UCSD-AML1 (cell line): ENCODE data around the gene ZBP1.

Source experiments
- DNase-seq: peaks from one replicate; lab custom pipeline; 2025; ENCODE audit not compliant: unreplicated experiment; lab: John Stamatoyannopoulos, UW

Gene ZBP1

DNA sequence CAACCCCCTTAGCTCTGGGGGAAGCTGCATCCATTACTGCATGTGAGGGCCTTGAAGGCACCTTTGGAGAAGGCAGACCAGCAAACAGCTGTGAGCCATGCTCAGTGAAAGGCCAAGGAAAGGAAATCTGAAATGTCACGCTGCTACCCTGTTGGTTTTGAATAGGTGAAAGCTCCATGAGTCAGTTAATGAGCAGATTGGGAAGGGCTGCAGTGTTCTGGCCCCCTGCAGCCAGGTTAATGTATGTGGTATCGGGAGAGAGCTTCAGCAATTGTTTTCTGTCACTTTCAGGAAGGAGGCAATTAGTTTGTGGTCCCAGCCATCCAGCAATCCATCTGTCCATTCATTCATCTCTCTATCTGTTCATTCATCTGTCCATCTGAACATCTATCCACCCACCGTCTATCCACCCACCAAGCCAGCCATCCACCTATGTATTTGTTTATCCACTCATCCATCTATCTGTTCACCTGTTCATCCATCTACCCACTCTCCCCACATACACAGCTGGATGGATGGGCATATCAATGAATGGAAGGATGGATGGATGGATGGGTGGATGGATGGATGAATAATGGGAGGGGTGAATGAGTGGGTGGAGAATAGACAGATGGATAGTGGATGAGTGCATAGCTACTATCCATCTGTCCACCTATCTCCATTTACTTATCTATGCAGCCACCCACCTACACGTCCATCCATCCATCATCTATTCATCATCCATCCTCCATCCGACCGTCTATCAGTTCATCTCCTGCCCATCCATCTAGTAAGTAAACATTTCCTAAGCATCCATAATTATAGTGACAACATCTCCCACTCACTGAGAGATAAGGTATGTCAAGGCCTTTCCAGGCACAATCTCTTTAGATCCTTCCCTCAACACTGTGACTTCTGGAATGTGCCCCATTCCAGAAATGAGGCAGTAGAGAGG is 43.3 kb downstream of the ZBP1 start:
- no peak for DNase-seq

GRCh38 chr20:57576002-57576401 is 44.2 kb downstream of the ZBP1 start:
- DNase-seq = no peak

- DNase-seq = no peak
Observed at GRCh38 chr20:57574954-57575353, 45.3 kb downstream of the ZBP1 start.

GRCh38 chr20:57573894-57574293 is 46.3 kb downstream of the ZBP1 start:
- DNase-seq = no peak

DNA sequence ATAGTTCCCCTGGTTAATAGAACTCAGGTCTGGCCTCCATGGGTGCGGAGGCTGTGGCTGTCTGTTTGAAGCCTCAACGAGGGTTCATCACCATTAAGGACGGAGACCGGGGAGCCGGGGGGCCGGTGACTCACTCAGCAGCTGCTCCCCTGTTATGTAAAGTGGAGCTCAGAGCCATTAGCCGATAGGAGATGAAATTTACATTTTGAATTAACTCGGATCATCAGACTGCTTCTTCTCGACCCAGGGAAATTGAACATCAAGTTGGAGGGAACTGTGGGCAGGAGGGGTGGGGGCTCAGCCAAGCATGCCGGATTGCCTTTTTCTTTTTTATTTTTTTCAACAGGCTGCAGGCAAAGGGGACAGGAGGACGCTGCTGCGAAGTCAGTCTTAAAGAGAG is 47.0 kb downstream of the ZBP1 start:
- no peak for DNase-seq

DNA sequence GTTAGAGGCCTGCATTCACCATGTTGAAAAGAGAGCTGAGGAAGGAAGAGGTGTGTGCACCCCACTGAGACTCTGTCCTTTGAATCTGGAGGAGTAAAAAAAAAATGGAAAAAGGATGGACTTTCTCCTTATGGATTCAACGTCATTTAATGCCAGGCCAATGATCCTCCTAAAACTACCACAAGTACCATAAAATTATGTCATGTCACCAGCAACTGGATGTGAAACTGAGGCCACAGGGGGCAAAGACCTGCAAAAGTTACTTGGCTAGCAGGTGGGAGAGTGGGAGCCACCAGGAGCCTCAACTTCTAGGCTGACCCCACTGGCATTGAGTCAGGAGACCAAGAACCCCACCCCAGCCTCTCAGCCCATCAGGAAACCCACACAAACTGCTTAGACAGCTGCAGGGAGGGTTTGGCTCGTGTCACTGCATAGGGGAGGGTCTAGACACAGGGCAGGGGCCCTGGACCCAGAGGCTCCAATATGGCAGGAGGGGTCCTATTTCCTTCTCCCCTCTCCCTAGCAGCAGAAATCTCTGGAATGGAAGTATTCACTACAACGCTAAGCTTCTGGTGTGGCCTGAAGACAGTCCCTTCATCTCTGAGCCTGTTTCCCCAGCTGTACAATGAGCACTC is 48.3 kb downstream of the ZBP1 start:
- no peak for DNase-seq

GRCh38 chr20:57570920-57571319 is 49.3 kb downstream of the ZBP1 start:
- DNase-seq = no peak

GRCh38 chr20:57570145-57570850 is 49.9 kb downstream of the ZBP1 start:
- DNase-seq = no peak

DNA sequence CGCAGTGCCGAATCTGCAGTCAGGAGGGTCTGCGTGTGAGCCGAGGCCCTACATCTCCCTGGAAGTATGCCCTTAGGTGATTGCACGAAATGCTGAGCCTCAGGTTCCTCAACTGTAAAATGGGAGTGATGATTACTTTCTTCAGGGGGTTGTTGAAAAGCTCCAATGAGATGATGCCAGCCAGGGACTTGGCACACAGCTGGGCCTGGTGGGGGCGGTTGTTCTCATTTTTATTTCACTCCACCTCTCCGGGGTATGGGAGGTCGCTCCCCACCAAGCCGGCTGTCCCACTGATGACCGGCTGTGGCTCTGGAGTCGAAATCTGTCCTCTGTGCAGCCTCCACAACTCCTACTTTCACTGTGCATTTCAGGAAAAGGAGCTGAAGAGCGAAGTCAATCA is 51.3 kb downstream of the ZBP1 start:
- no peak for DNase-seq

DNA sequence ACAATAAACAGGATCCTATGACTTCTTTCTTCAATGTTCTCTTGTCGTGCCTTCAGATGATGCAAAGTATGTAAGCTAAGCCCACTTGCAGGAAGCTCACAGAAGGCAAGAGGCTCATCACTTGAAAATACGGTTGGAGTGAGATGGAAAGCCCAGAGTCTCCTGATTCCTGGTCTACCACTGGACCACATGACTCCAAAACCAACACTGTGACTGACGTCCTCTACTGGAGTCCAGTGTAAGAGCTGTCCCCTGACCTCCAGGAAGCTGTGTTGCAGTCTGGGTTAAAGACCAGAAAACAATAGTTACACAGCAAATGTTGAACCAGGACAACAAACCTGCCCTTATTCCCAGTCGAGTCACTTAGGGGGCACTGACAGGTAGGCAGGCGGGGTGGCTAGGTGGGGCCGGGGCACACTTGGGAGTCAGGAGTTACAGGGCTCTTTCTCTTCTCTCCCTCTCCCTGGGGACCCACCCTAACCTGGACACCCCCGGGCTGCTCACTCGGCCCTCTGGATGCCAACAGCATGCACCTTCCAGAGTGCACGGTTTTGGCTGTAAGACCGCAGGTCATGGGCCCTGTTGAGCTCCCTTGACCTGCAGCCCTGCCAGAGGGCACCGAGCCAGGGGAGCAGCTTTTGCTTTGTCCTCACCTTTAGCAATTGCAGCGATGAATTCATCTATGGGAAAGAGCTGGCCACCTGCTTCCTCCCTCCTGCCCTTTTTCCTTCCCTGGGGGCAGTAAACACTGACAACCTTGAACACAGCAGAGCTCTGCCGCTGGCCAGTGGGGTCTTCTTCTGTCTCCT is 51.9 kb downstream of the ZBP1 start:
- no peak for DNase-seq

DNA sequence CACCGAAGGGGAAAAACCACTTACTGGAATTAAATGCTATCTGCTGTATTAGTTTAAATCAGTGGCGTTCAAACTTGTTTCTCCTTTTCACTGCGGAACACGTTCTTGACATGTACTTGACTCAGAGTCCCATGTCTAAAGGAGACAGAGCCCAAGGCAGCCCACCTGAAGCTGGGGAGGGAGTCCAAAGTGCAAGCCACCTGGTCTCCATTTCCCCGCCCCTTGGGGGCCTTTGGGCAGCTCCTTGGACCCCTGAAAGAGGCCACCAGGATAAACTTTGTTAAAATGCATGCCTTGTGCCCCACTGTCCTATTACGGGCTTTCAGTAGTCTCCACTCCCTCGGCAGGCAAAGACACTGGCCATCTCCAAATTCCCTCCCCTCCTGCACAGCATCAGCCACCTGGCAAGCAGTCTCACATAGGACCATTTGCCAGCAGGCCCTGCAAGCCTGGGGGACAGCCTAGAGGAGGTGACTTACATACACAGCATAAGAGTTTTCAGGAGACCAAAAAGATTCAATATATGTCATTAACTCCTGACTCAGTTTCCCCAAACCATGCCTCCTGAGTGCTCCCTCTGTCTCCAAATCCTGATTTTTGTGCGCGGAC is 52.7 kb downstream of the ZBP1 start:
- DNase-seq = no peak

- no peak for DNase-seq
Observed at GRCh38 chr20:57566803-57567459, 53.3 kb downstream of the ZBP1 start.

DNA sequence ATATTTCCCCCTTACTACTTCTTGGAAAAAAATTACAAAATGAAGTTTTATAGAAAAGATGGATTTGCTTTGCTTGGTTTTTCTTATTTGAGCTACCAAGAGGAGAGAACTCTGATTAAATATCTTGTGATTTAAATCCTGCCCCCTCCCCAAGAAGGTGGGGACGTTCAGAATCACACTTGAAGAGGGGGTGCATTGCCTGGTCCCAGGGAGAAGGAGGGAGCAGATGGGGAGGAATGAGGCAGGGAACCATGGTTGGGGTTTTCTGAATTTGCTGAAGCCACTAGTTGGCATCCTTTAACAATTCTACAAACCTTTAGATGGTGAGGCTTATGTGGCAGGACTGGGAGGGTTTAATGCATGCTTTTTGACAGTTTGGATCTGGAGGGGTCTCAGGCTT is 53.8 kb downstream of the ZBP1 start:
- no peak for DNase-seq

GRCh38 chr20:57564951-57565642 is 55.1 kb downstream of the ZBP1 start:
- no peak for DNase-seq

GRCh38 chr20:57564180-57564802 is 55.9 kb downstream of the ZBP1 start:
- no peak for DNase-seq

DNA sequence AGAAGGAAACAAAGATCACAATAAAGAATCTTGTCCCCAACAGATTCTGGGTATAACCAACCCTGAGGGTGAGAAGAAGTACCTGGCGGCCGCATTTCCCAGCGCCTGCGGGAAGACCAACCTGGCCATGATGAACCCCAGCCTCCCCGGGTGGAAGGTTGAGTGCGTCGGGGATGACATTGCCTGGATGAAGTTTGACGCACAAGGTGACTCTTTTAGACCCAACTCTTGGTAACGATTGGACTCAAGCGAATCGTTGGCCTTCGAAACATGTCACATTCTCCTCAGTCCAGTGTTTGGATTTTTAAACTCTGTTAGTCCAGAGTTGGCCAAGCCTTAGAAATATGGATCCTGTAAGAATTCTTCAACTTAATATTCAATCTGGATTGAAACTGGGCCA is 56.7 kb downstream of the ZBP1 start:
- no peak for DNase-seq

DNA sequence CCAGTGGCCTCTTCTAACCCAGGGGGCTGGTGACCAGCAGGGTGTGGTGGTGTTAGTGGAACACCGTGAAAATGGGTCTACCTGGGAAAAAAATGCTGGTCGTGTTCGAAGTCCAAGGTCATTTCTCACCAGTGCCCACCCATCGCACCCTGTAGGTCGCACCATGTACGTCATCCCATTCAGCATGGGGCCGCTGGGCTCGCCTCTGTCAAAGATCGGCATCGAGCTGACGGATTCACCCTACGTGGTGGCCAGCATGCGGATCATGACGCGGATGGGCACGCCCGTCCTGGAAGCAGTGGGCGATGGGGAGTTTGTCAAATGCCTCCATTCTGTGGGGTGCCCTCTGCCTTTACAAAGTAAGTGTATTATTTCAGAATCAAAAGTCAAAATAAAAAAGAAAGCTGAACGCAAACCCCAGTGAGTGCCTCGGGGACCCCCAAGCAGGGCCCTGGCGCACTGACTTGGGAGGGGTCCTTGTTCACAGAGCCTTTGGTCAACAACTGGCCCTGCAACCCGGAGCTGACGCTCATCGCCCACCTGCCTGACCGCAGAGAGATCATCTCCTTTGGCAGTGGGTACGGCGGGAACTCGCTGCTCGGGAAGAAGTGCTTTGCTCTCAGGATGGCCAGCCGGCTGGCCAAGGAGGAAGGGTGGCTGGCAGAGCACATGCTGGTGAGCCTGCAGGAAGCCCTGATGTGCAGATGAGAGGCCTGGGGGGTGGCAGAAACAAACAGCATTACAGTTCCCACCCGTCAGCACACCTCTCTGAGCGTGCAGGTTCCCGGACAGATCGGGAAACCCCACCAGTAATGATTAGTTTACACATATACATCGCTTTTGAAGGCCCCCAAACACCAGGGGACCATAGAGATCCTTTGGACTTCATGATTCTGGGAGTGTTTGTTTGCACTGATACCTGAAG is 57.4 kb downstream of the ZBP1 start:
- DNase-seq = no peak
